LNCAP (cell line): Measurements from ENCODE around the gene DET1.

Experiments used
- CTCF ChIP-seq: fragments of 450-650 bp; IDR thresholded peaks from 2 replicates; pipeline ENCODE4 v1.5.1; 2017; ENCODE audit warnings: mild to moderate bottlenecking

DET1 gene

GRCh38 chr15:88574077-88574476, 27.6 kb upstream of the DET1 start:
- TF ChIP-seq CTCF = no peak

GRCh38 chr15:88571852-88572259, 25.4 kb upstream of the DET1 start:
- no peak for TF ChIP-seq CTCF

GRCh38 chr15:88571153-88571851, 24.8 kb upstream of the DET1 start:
- no peak for TF ChIP-seq CTCF

- no peak for TF ChIP-seq CTCF
Measured at GRCh38 chr15:88568589-88568988, 22.1 kb upstream of the DET1 start.

GRCh38 chr15:88564741-88565140, 18.3 kb upstream of the DET1 start:
- no peak for TF ChIP-seq CTCF

GRCh38 chr15:88563638-88564037, 17.2 kb upstream of the DET1 start:
- no peak for TF ChIP-seq CTCF

GRCh38 chr15:88543065-88543776, 3.3 kb downstream of the DET1 start:
- TF ChIP-seq CTCF = no peak
